ENCODE results near the gene OGA.

Gene OGA

GRCh38 chr10:101776161-101776817 is 42.0 kb downstream of the OGA start:
- no peak for DNase-seq (ENCODE audit: low spot score)
- FAIRE-seq, result no peak

GRCh38 chr10:101775273-101776160 is 42.7 kb downstream of the OGA start, which contains the start of gene FGF8:
Gene FGF8, minus strand, starts transcription at chr10:101776114. Its CDS starts 214 bp downstream, at chr10:101775900.
- FAIRE-seq, result no peak

GRCh38 chr10:101774589-101775272 is 43.5 kb downstream of the OGA start:
- DNase-seq (ENCODE audit: low spot score) (no peak), FAIRE-seq (no peak)

More at GRCh38 chr10:101775273-101776160, 42.7 kb downstream of the OGA start, which contains the start of gene FGF8:
- no peak for DNase-seq (ENCODE audit: low spot score)

- DNase-seq (ENCODE audit: low spot score) (no peak), FAIRE-seq (no peak)
These were observed 44.2 kb downstream of the OGA start for GRCh38 chr10:101773923-101774588.

- FAIRE-seq (no peak), DNase-seq (ENCODE audit: low spot score) (no peak)
These were observed 45.1 kb downstream of the OGA start for GRCh38 chr10:101772895-101773761.

- DNase-seq (ENCODE audit: low spot score) (no peak), FAIRE-seq (no peak)
These were observed 46.0 kb downstream of the OGA start for GRCh38 chr10:101772017-101772894.

- DNase-seq (ENCODE audit: low spot score) (no peak), FAIRE-seq (no peak)
These were observed 46.9 kb downstream of the OGA start for GRCh38 chr10:101771380-101771779.

- DNase-seq (ENCODE audit: low spot score) (no peak), FAIRE-seq (no peak)
These were observed 47.7 kb downstream of the OGA start for GRCh38 chr10:101770331-101771215.

GRCh38 chr10:101769541-101770180 is 48.6 kb downstream of the OGA start:
- no peak for FAIRE-seq
- DNase-seq (ENCODE audit: low spot score), result no peak

GRCh38 chr10:101768791-101769170 is 49.5 kb downstream of the OGA start:
- FAIRE-seq (no peak), DNase-seq (ENCODE audit: low spot score) (no peak)

- DNase-seq (ENCODE audit: low spot score) (no peak), FAIRE-seq (no peak)
These were observed 50.1 kb downstream of the OGA start for GRCh38 chr10:101767966-101768790.

GRCh38 chr10:101767600-101767945 is 50.7 kb downstream of the OGA start:
- DNase-seq (ENCODE audit: low spot score) (no peak), FAIRE-seq (no peak)

- FAIRE-seq, result no peak
- DNase-seq (ENCODE audit: low spot score), result no peak
These were observed 51.3 kb downstream of the OGA start for GRCh38 chr10:101766753-101767599.

GRCh38 chr10:101766306-101766705 is 51.9 kb downstream of the OGA start:
- DNase-seq (ENCODE audit: low spot score) (no peak), FAIRE-seq (no peak)

- no peak for FAIRE-seq
- no peak for DNase-seq (ENCODE audit: low spot score)
These were observed 55.0 kb downstream of the OGA start for GRCh38 chr10:101763141-101763846.

- FAIRE-seq, result no peak
These were observed 55.5 kb downstream of the OGA start for GRCh38 chr10:101762736-101763135.

More at GRCh38 chr10:101762736-101763135, 55.5 kb downstream of the OGA start:
- no peak for DNase-seq (ENCODE audit: low spot score)
